ENCODE results near the gene IL17REL.

GRCh38 chr22:50060441-50061140 lies 48.0 kb upstream of the IL17REL start:
- TF ChIP-seq CTCF (IDR thresholded peaks at IDR 0.05; ENCODE audit: insufficient read depth, low read depth, low read length) = no peak
- no peak for TF ChIP-seq EZH2 (IDR thresholded peaks at IDR 0.05; ENCODE audit: insufficient read depth, low read length)
